GM12801 (cell line): ENCODE measurements around the gene TLE6.

Source experiments
- CTCF ChIP-seq: IDR thresholded peaks from one replicate; pipeline ENCODE4 v1.5.1; 2011; ENCODE audit warnings: control low read depth; ENCODE audit not compliant: insufficient read length; ENCODE audit errors: extremely low read depth

The TLE6 gene

DNA sequence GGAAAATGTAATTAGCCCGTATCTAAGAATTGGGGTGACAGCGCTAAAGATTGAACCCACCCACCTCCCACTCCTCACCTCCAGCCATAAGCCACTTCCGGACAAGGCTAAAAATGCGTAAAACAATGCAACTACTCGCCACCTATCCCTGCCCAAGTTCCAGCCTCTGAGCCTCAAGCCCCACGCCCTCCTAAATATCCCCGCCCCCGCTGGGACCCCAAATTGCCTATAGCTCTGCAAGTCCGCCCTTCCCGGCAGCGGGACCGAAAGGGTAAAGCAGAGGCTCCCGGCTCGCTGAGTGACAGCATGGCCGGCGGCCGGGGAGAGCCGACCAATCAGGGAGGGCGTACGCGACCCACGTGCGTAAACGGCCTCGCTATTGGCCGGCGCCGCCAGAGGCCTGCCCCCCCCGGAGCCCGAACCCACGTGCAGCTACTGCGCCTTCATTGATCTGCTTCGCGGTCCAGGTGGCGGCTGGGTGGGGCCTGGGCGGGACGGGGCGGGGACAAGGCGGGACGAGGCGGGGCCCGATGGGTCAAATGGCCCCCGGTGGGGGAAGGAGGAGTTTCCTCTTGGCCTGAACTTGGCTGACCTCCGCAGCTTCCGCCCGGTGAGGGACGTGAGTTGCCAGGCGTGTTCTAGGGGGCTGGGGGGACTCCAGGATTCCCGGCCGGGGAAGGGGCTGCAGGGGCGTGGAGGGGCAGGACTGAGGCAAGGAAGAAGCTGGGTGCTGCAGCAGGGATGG is at the start of gene TLE6:
TLE6 (plus strand) TSS at position 564 of the 745 bp plus-strand sequence. CDS start 670 bp downstream, outside the sequence.
- no peak for TF ChIP-seq CTCF

GRCh38 chr19:2933490-2933910 is 43.9 kb upstream of the TLE6 start:
- no peak for TF ChIP-seq CTCF

GRCh38 chr19:2942928-2943640 is 34.3 kb upstream of the TLE6 start:
- no peak for TF ChIP-seq CTCF

GRCh38 chr19:2944403-2944774 is 33.0 kb upstream of the TLE6 start:
- TF ChIP-seq CTCF = no peak

DNA sequence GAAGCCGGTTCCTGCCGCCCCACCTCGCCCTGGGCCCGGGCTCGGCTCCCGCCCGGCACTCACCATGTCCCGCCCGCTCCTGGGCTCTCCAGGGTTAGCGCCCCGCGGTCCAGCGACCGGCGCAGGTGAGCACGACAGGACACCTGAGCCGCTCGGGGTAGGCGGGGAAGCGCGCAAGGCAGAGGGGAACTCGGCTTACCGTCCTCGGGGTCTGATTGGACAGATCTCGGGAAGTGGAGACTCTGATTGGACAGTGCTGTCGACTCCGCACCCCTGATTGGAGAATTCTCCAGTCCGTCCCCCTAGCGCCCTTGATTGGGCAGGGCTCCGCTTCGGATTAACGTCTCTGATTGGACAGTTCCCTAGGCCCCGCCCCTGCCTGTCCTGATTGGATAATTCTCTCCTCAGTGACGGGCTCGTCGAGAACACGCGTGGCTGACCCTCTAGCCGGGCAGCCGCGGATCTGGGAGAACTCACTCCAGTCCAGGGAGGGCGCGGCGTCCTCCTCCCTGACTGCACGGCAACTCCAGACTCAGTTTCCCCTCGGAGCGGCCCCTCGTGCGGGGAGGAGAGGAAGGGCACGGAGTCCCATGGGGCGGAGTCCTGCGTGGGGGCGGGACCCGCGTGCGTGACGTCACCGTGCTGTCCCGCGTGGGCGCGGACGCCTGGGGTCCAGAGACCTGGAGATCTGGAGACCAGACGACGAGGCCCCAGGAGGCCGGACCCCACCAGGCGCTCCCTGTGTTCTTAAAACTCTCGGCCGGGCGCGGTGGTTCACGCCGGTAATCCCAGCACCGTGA is 32.4 kb upstream of the TLE6 start, which contains the start of gene ZNF77:
ZNF77 (minus strand) TSS at position 197 of the 800 bp plus-strand sequence; CDS start at position 66, 131 bp downstream.
- TF ChIP-seq CTCF = no peak

GRCh38 chr19:2945575-2946184 is 31.7 kb upstream of the TLE6 start:
- no peak for TF ChIP-seq CTCF

- no peak for TF ChIP-seq CTCF
These were observed 27.5 kb upstream of the TLE6 start for GRCh38 chr19:2949939-2950285.
